ENCODE data around the gene FLRT2.

FLRT2 gene

GRCh38 chr14:85622106-85622505 lies 92.2 kb downstream of the FLRT2 start:
- DNase-seq (ENCODE audit: low read depth), result no peak

GRCh38 chr14:85622986-85623685 lies 93.2 kb downstream of the FLRT2 start:
- H3K4me3 ChIP-seq (ENCODE audit: low read length), result no peak overlapping the region
- DNase-seq (ENCODE audit: low read depth), result no peak
- no peak for TF ChIP-seq CTCF (conservative IDR thresholded peaks at IDR 0.05; ENCODE audit: low read depth, low read length)

More at GRCh38 chr14:85622106-85622505, 92.2 kb downstream of the FLRT2 start:
- no peak overlapping the region for H3K4me3 ChIP-seq (ENCODE audit: low read length)
- no peak for TF ChIP-seq CTCF (conservative IDR thresholded peaks at IDR 0.05; ENCODE audit: low read depth, low read length)

- no peak overlapping the region for H3K4me3 ChIP-seq (ENCODE audit: low read length)
- TF ChIP-seq CTCF (conservative IDR thresholded peaks at IDR 0.05; ENCODE audit: low read depth, low read length), result no peak
- no peak for DNase-seq (ENCODE audit: low read depth)
Observed at GRCh38 chr14:85625925-85626585, 96.1 kb downstream of the FLRT2 start.

- peak; percentile 57 for DNase-seq (ENCODE audit: low read depth)
- no peak overlapping the region for H3K4me3 ChIP-seq (ENCODE audit: low read length)
- no peak for TF ChIP-seq CTCF (conservative IDR thresholded peaks at IDR 0.05; ENCODE audit: low read depth, low read length)
Observed at GRCh38 chr14:85634205-85634604, 104.3 kb downstream of the FLRT2 start.

- TF ChIP-seq CTCF (conservative IDR thresholded peaks at IDR 0.05; ENCODE audit: low read depth, low read length), result no peak
- no peak for DNase-seq (ENCODE audit: low read depth)
- H3K4me3 ChIP-seq (ENCODE audit: low read length), result no peak overlapping the region
Observed at GRCh38 chr14:85644211-85644610, 114.3 kb downstream of the FLRT2 start.

- DNase-seq (ENCODE audit: low read depth), result no peak
- no peak overlapping the region for H3K4me3 ChIP-seq (ENCODE audit: low read length)
- TF ChIP-seq CTCF (conservative IDR thresholded peaks at IDR 0.05; ENCODE audit: low read depth, low read length), result no peak
Observed at GRCh38 chr14:85653029-85653428, 123.1 kb downstream of the FLRT2 start.

Measured in retinal pigment epithelial cell (primary cell).